DMS53 treated with DMSO at 0.1 percent for 48 hours (cell line): ENCODE data around the gene GIT2.
A peak's percentile ranks its signal among the peaks of the same experiment; 100 is the strongest.
"Not testable (repeated sequence)": the region's sequence is repeated elsewhere in the genome, so short reads cannot be mapped to it uniquely, and the experiment has no call there.

Source experiments
- DNase-seq: peaks from one replicate; lab custom pipeline; 2025; ENCODE audit not compliant: unreplicated experiment; lab: John Stamatoyannopoulos, UW

Gene GIT2

GRCh38 chr12:109949089-109949488 is 47.1 kb downstream of the GIT2 start:
- DNase-seq: peak; percentile 85

DNA sequence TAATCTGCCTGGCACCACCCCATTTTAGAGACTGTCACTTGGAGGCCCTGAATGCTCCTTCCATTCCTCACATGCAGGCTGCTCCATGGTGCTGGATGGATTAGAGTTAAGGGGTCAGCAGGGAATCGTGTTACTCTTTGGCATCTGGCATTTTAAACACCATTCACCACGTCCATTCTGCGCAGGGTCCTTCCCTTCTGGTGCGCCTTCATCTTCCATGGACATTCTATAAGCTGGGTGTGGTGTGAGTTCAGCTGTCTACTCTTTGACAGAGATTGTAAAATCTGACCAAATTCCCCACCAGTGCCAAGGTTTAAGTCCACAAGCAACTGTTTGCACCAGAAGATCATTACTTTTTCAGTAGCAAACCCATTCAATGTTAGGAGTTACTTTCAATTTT is 47.8 kb downstream of the GIT2 start:
- no peak for DNase-seq

DNA sequence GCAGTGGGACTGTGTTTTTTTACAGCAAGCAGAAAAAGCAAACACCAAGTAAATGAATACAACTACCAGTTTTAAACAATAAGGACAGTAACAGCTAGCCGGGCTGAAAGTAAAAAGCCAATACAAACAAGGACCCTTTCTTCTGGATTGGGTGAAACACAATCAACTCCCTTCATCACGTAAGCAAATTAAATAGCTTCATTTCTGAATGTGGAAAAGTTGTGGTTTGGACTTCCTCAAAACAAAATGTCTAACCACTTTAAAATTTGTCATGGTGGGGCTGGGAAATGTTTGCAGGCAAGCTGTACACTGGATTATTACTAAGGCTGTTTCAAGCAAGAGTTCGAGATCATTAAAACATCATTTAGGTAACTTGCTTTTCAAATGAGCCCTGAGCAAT is 48.6 kb downstream of the GIT2 start:
- DNase-seq: no peak

GRCh38 chr12:109946913-109947312 is 49.3 kb downstream of the GIT2 start:
- no peak for DNase-seq

GRCh38 chr12:109946505-109946904 is 49.7 kb downstream of the GIT2 start:
- no peak for DNase-seq

DNA sequence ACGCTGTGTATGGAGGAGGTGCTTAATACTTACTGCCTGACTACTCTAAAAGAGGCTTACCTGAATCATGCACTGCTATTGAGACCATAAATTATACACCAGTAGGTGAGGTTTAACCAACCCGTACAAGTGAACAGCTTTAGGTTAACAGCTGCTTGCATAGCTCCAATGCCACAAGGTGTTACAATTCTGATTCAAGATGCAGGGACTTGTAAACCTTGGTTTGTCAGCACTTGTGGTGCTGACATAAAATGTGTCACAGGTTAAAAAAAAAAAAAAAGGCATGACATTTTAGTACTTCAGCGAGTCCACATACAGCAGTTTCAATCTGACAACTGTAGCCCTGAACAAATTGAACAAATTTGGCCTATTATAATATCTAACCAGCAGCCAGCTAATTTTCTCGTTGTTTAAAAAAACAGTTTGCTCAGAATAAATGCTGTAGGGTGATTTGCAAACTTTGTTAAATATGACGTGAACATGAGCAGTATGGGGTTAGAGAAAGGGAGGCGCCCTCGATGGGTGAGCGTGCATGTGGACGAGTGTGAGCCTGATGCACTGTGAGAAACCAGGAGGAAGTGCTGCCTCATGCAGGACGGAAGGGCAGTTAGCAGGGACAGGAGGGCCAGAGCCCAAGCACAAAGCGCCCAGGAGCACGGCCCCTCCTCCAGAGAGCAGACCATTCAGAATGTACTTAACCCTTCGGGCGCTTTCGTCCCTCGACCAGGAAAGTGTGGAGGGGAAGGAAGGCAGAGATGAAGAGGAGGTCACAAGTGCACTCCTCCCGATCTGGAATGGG is 51.4 kb downstream of the GIT2 start:
- DNase-seq: no peak

- DNase-seq: no peak
These were observed 52.4 kb downstream of the GIT2 start for GRCh38 chr12:109943811-109944210.

GRCh38 chr12:109940339-109940923 is 55.7 kb downstream of the GIT2 start:
- no peak for DNase-seq

DNA sequence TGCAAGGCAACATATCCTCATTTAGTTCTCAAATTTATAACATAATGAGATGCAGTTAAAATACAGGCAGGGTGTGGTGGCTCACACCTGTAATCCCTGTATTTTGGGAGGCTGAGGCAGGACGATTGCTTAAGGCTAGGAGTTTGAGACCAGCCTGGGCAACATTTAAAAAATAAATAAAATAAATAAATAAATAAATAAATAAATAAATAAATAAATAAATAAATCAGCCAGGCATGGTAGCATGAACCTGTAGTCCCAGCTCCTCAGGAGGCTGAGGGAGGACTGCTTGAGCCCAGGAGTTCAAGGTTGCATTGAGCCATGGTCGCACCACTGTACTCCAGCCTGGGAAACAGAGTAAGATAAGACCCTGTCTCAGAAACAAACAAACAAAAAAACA is 56.7 kb downstream of the GIT2 start:
- DNase-seq: no peak

DNA sequence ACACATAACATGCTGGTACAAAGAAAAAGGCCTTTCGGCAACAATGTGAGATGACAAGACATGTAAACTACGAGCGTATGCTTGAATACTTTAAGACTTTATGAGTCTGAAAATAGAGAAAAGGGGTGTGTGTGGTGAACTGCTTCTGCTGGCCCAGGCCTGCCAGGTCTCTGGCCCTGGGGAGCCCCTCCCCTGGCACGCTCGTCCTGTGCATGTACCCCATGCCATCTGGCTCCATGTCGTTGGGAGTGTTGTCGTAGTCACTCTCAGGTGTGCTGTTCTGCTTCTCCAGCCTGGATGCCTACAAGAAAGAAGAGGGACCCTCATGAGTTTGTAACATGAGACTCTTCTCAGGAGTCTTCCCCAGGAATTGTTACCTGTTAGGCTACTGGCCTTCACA is 57.2 kb downstream of the GIT2 start:
- no peak for DNase-seq

DNA sequence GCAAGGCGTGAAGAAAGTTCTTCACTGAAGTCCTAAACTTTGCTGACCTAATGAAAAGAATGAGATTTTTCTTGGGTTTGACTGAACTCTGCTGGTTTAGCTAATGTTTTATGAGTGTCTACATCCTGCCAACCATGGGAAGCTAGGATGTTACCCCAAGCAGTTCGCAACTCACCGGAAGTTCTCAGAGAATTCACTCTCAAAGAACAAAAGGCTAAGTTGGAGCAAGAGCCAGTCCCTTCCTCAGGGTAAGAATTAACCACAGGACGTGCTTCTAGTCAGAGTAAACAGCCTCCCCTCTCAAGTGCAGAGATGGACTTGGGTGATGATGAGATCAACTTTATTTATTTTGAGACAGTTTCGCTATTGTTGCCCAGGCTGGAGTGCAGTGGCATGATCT is 58.8 kb downstream of the GIT2 start:
- no peak for DNase-seq

DNA sequence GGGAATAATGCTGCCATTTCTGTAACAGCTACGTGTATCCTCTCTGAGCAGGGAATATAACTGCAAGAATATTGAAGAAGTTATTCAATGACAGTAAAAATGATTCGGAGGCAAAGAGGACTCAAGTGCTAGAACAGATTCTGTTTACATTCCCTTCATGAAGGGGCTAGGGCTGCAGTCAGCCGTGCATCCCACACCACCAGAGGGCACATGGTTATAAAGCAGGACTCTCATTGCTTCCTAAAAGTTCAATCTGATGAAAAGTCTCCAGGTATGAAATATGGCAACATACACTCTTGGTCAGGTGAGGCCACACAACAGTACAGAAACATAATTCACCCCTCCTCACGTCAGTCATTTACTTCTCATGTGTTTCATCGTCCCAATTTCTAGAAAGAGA is 62.1 kb downstream of the GIT2 start:
- no peak for DNase-seq

DNA sequence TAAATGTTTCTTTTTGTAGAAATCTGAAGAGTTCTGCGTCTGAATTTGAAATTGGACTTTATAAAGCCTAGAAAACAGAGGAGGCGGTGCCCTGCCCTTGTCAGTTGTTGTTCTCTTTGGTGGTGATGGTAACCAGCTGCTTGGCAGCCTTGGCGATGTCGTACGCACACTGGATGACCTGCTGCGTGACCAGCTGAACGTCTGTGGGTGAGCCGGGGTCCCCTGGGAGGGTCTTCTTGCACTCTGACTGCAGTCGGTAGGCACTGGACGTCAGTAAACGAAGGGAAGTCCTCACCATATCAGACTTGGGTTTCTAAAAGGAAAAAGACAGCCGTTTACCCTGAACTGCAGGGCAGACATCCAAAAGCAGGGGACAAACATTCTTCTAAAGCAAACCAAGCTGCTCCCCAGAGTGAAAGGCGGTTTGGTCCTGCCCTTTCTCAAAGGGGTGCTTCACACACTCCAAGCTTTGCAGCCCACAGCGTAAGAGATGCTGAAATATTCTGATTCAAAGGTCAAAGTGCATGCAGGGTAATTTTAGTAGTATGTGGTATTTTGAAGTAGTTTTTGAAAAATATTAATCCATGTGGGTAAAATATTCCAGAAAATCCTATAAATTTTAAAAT is 63.2 kb downstream of the GIT2 start:
- DNase-seq: no peak

DNA sequence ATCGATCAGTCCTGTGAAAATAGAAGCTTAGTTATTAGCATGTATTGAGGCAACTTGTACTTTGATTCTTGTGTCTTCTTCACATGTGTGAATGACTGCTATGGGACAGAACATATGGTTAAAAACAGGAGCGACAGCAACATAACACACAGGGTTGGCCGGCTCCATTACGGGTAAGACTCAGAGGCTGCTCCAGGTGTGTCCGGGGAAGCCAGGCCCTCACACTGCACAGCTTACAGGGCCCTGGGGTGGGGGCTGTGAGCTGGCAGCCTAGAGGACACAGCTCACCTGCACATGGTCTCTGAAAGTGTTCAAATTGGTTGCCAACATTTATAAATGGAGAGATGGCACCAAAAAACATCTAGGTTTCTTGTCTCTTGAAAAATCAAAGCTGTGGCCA is 65.0 kb downstream of the GIT2 start:
- DNase-seq: no peak

DNA sequence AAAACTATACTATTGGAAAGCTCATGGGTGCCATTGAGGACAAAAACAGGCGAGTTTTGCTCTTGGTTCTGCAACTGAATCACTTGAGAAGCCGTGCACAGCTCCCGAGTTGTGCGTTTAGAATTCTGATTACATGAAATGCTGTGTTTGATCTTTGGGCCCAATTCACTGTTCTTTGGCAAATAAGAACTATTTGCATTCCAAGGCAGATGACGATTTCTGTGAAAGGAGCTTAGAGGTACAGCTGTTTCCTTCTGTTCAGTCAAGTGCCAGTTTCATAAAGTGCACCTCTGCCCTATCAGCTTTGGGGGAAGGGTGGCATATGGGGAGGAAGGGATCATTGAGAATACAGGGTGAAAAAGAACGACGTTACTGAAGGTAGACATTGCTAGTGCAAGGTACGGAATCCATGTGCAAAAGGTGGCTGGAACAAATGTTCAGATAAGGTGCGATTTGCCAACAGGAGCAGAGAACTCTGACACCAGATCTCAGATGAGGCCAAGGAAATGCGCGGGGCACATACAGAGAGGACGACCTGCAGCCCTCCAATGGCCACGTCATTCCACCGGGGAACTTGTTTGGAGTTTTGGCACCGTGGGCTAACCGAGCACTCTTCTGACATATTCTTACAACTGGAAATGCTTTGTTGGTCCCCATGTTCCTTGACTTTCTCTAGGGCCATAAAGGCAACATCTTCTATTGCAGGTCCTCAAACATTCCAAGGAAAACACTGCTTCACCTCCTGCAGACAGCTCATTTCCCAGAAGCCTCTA is 66.0 kb downstream of the GIT2 start:
- no peak for DNase-seq

DNA sequence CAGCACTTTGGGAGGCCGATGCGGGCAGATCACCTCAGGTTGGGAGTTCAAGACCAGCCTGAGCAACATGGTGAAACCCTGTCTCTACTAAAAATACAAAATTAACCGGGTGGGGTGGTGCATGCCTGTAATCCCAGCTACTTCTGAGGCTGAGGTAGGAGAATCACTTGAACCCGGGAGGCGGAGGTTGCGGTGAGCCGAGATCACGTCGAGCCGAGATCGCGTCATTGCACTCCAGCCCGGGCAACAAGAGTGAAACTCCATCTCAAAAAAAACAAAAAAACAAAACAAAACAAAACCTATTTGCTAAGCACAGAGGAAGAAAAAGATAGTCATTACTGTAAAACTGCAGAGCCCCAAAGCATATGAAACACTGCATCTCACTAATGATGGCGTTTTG is 66.8 kb downstream of the GIT2 start:
- not testable (repeated sequence) for DNase-seq

- DNase-seq: no peak
These were observed 68.0 kb downstream of the GIT2 start for GRCh38 chr12:109928058-109928656.

- DNase-seq: no peak
These were observed 68.5 kb downstream of the GIT2 start for GRCh38 chr12:109927622-109928021.

- no peak for DNase-seq
These were observed 69.5 kb downstream of the GIT2 start for GRCh38 chr12:109926488-109927210.

GRCh38 chr12:109926016-109926415 is 70.2 kb downstream of the GIT2 start:
- no peak for DNase-seq
